Measurements from ENCODE around the gene UQCC3.
A peak's percentile ranks its signal among the peaks of the same experiment; 100 is the strongest.
"Not testable (repeated sequence)": the region's sequence is repeated elsewhere in the genome, so short reads cannot be mapped to it uniquely, and the experiment has no call there.

UQCC3 gene

GRCh38 chr11:62665599-62666258, 5.7 kb upstream of the UQCC3 start:
- no peak for DNase-seq

- no peak for DNase-seq
Observed at GRCh38 chr11:62666259-62666926, 5.1 kb upstream of the UQCC3 start.

- DNase-seq, result no peak
Observed at GRCh38 chr11:62667460-62667859, 4.0 kb upstream of the UQCC3 start.

- no peak for DNase-seq
Observed at GRCh38 chr11:62669420-62670161, 1.9 kb upstream of the UQCC3 start.

GRCh38 chr11:62671236-62671607, 251 bp upstream of the UQCC3 start:
- no peak for DNase-seq

- no peak for DNase-seq
Observed at GRCh38 chr11:62673196-62673525, 1.7 kb downstream of the UQCC3 start.

- DNase-seq, result not testable (repeated sequence)
Observed at GRCh38 chr11:62675415-62675814, 3.9 kb downstream of the UQCC3 start.

- no peak for DNase-seq
Observed at GRCh38 chr11:62676698-62677097, 5.2 kb downstream of the UQCC3 start.

- DNase-seq, result no peak
Observed at GRCh38 chr11:62677156-62677555, 5.7 kb downstream of the UQCC3 start.

- DNase-seq, result no peak
Observed at GRCh38 chr11:62677714-62678113, 6.2 kb downstream of the UQCC3 start.

GRCh38 chr11:62678433-62678769, 6.9 kb downstream of the UQCC3 start:
- DNase-seq, result no peak

- DNase-seq, result peak; percentile 80
Observed at GRCh38 chr11:62678770-62679696, 7.6 kb downstream of the UQCC3 start, which contains the start of gene UBXN1. Gene UBXN1, minus strand, starts transcription at chr11:62679073. Its CDS starts 150 bp downstream, at chr11:62678923.

- no peak for DNase-seq
Observed at GRCh38 chr11:62680825-62681240, 9.4 kb downstream of the UQCC3 start.

- DNase-seq, result no peak
Observed at GRCh38 chr11:62682518-62682917, 11.0 kb downstream of the UQCC3 start.

GRCh38 chr11:62687508-62688396, 16.3 kb downstream of the UQCC3 start:
- no peak for DNase-seq

- no peak for DNase-seq
Observed at GRCh38 chr11:62688491-62688890, 17.0 kb downstream of the UQCC3 start.

GRCh38 chr11:62689421-62690183, 18.1 kb downstream of the UQCC3 start, which contains the start of gene LRRN4CL:
Gene LRRN4CL, minus strand, starts transcription at chr11:62689530. Its CDS starts 1,022 bp downstream, at chr11:62688508.
- DNase-seq, result no peak

GRCh38 chr11:62693624-62694023, 22.2 kb downstream of the UQCC3 start:
- not testable (repeated sequence) for DNase-seq

- DNase-seq, result no peak
Observed at GRCh38 chr11:62694455-62695167, 23.1 kb downstream of the UQCC3 start.

GRCh38 chr11:62702246-62702645, 30.8 kb downstream of the UQCC3 start:
- DNase-seq, result no peak

All from NCI-H187 treated with DMSO at 0.1 percent for 48 hours (cell line).